KMS-11 (cell line): ENCODE measurements around the gene CCR9.

Experiments
- H2AFZ ChIP-seq: fragments of 200-600 bp; sonication (generic); 2 replicates; pipeline ENCODE4 v1.6.1; 2016; ENCODE audit warnings: antibody characterized with exemption, mixed run types, low read depth
- H3K27ac ChIP-seq: fragments of 200-600 bp; sonication (generic); 2 replicates; pipeline ENCODE4 v1.6.1; 2016; ENCODE audit warnings: mild to moderate bottlenecking, mixed run types
- H3K27me3 ChIP-seq: fragments of 200-600 bp; sonication (generic); 2 replicates; pipeline ENCODE4 v1.6.1; 2017; ENCODE audit warnings: mild to moderate bottlenecking, low read depth, mixed run types, moderate library complexity; ENCODE audit not compliant: insufficient read depth
- H3K36me3 ChIP-seq: fragments of 200-600 bp; sonication (generic); 2 replicates; pipeline ENCODE4 v1.6.1; 2017; ENCODE audit warnings: mild to moderate bottlenecking, mixed run types; ENCODE audit not compliant: insufficient read depth
- H3K4me1 ChIP-seq: fragments of 200-600 bp; sonication (generic); 2 replicates; pipeline ENCODE4 v1.6.1; 2016; ENCODE audit warnings: mild to moderate bottlenecking, low read depth, mixed run types; ENCODE audit not compliant: poor library complexity, severe bottlenecking
- H3K4me2 ChIP-seq: fragments of 200-600 bp; sonication (generic); 2 replicates; pipeline ENCODE4 v1.7.0; 2016; ENCODE audit warnings: mild to moderate bottlenecking, mixed run types
- H3K4me3 ChIP-seq: fragments of 200-600 bp; sonication (generic); IDR thresholded peaks from 2 replicates; pipeline ENCODE4 v1.6.1; 2017; ENCODE audit warnings: low read depth, low read length, mixed read lengths; ENCODE audit not compliant: insufficient read depth
- H3K79me2 ChIP-seq: fragments of 200-600 bp; sonication (generic); 2 replicates; pipeline ENCODE4 v1.6.1; 2016; ENCODE audit warnings: low read depth, mixed run types; ENCODE audit not compliant: insufficient read depth
- H3K9ac ChIP-seq: fragments of 200-600 bp; sonication (generic); 2 replicates; pipeline ENCODE4 v1.6.1; 2016; ENCODE audit warnings: mild to moderate bottlenecking, mixed run types
- H4K20me1 ChIP-seq: fragments of 200-600 bp; sonication (generic); 2 replicates; pipeline ENCODE4 v1.6.1; 2016; ENCODE audit warnings: mild to moderate bottlenecking, mixed run types; ENCODE audit not compliant: insufficient read depth
- TF ChIP-seq, protein P1 (sequence below): fragments of 200-600 bp; sonication (generic); conservative IDR thresholded peaks from 2 replicates; pipeline ENCODE4 v1.6.1; 2017; ENCODE audit warnings: low read depth, mild to moderate bottlenecking, antibody characterized with exemption, low read length, moderate library complexity, mixed read lengths

CCR9 gene

DNA sequence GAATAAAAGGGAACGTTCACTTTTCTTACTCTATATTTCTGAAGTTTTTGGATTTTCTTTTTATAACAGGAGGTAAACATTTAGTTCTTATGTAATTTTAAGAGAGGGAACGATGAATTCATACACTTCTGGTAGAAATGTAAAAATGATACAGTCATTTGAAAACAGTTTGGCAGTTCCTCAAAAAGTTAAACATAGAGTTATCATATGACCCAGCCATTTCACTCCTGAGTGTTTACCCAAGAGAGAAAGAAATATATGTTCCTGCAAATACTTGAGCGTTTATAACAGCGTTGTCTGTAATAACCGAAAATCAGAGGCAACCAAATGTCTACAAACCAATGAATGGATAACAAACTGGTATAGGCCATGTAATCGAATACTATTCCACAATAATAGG, 20.8 kb upstream of the CCR9 start:
- H3K4me2 ChIP-seq = no peak overlapping the region

GRCh38 chr3:45868213-45868612, 18.1 kb upstream of the CCR9 start:
- Histone ChIP-seq H3K9ac (no peak overlapping the region), H4K20me1 (no peaks in the 10 kb centered on the region), H3K27me3 (no peaks in the 10 kb centered on the region), H3K27ac (no peak overlapping the region), H3K36me3 (no peaks in the 10 kb centered on the region), H3K79me2 (no peaks in the 10 kb centered on the region), H3K4me3 (no peak overlapping the region), H3K4me1 (peaks cover 26% of the 10 kb centered on the region), H2AFZ (no peak overlapping the region), H3K4me2 (no peak overlapping the region)
- TF ChIP-seq, protein P1, sequence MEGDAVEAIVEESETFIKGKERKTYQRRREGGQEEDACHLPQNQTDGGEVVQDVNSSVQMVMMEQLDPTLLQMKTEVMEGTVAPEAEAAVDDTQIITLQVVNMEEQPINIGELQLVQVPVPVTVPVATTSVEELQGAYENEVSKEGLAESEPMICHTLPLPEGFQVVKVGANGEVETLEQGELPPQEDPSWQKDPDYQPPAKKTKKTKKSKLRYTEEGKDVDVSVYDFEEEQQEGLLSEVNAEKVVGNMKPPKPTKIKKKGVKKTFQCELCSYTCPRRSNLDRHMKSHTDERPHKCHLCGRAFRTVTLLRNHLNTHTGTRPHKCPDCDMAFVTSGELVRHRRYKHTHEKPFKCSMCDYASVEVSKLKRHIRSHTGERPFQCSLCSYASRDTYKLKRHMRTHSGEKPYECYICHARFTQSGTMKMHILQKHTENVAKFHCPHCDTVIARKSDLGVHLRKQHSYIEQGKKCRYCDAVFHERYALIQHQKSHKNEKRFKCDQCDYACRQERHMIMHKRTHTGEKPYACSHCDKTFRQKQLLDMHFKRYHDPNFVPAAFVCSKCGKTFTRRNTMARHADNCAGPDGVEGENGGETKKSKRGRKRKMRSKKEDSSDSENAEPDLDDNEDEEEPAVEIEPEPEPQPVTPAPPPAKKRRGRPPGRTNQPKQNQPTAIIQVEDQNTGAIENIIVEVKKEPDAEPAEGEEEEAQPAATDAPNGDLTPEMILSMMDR = no peak

More for the DNA sequence above, 20.8 kb upstream of the CCR9 start:
- H3K4me3 ChIP-seq = no peak overlapping the region
- H4K20me1 ChIP-seq = no peaks in the 10 kb centered on the region
- H3K79me2 ChIP-seq = no peaks in the 10 kb centered on the region
- no peak overlapping the region for H2AFZ ChIP-seq
- H3K27ac ChIP-seq = no peak overlapping the region
- H3K4me1 ChIP-seq = peaks cover 34% of the 10 kb centered on the region
- no peaks in the 10 kb centered on the region for H3K36me3 ChIP-seq
- no peaks in the 10 kb centered on the region for H3K27me3 ChIP-seq
- no peak overlapping the region for H3K9ac ChIP-seq
- TF ChIP-seq, protein P1 = no peak

- Histone ChIP-seq H3K4me2 (no peak overlapping the region), H3K36me3 (no peaks in the 10 kb centered on the region), H3K27ac (no peak overlapping the region), H3K4me1 (peaks cover 26% of the 10 kb centered on the region), H3K79me2 (no peaks in the 10 kb centered on the region), H3K27me3 (no peaks in the 10 kb centered on the region), H4K20me1 (no peaks in the 10 kb centered on the region), H2AFZ (no peak overlapping the region), H3K4me3 (no peak overlapping the region), H3K9ac (no peak overlapping the region)
- TF ChIP-seq, protein P1 = no peak
Measured at GRCh38 chr3:45868650-45869049, 17.7 kb upstream of the CCR9 start.

GRCh38 chr3:45869638-45870037, 16.7 kb upstream of the CCR9 start:
- Histone ChIP-seq H3K4me2 (peak overlapping the region; percentile 38; the same call in 1 of the 2 replicates), H3K27me3 (no peaks in the 10 kb centered on the region), H3K36me3 (no peaks in the 10 kb centered on the region), H3K27ac (no peak overlapping the region), H3K79me2 (no peaks in the 10 kb centered on the region), H3K9ac (no peak overlapping the region), H3K4me3 (no peak overlapping the region), H2AFZ (no peak overlapping the region), H3K4me1 (peaks cover 26% of the 10 kb centered on the region), H4K20me1 (no peaks in the 10 kb centered on the region)
- TF ChIP-seq, protein P1 = no peak

DNA sequence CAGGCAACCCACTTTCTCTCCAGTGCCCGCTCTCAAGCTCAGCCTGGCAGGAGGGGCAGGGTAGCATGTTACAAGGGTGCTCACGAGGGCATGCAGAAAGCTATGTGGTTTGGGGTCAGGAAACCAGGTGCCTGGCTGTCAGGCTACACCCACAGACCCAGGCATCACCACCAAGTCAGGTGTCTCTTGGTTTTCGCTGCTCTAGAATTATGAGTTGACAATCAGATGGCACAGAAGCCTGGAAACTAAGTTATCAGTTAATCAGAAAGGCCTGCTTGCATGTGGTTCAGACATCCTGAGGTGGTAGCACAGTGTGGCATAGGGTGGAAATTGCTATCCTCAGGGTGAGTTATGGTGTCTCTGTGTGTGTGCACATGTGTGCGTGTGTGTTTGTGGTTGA, 16.2 kb upstream of the CCR9 start:
- Histone ChIP-seq H3K4me2 (peak overlapping the region; percentile 38), H3K9ac (no peak overlapping the region), H2AFZ (no peak overlapping the region), H4K20me1 (no peaks in the 10 kb centered on the region), H3K27me3 (no peaks in the 10 kb centered on the region), H3K27ac (no peak overlapping the region), H3K36me3 (no peaks in the 10 kb centered on the region), H3K4me3 (no peak overlapping the region), H3K79me2 (no peaks in the 10 kb centered on the region), H3K4me1 (peaks cover 26% of the 10 kb centered on the region)
- TF ChIP-seq, protein P1 = no peak
